Thyroid gland (tissue), 4 donors: ENCODE data around the gene DCAF6.

Experiments used
- POLR2A ChIP-seq, 2 donors: fragments of 450-650 bp; IDR thresholded peaks; one replicate each; pipeline ENCODE4 v1.6.1; 2017; ENCODE audit warnings: antibody characterized with exemption in 2 of 2, mild to moderate bottlenecking in 2 of 2, moderate library complexity in 1 of 2
- TF ChIP-seq, protein P1 (sequence below), 6 experiments: fragments of 200-600 bp in 3 of 6; fragments of 450-650 bp in 3 of 6; sonication (generic) in 3 of 6; IDR thresholded peaks; one replicate each; pipeline ENCODE4 v1.5.1; 2016 to 2019; ENCODE audit warnings: antibody characterized with exemption in 6 of 6, mild to moderate bottlenecking in 2 of 6, inconsistent platforms in 1 of 6, moderate library complexity in 1 of 6

GRCh38 chr1:168110896-168111545, 174.5 kb downstream of the DCAF6 start:
- TF ChIP-seq, protein P1, sequence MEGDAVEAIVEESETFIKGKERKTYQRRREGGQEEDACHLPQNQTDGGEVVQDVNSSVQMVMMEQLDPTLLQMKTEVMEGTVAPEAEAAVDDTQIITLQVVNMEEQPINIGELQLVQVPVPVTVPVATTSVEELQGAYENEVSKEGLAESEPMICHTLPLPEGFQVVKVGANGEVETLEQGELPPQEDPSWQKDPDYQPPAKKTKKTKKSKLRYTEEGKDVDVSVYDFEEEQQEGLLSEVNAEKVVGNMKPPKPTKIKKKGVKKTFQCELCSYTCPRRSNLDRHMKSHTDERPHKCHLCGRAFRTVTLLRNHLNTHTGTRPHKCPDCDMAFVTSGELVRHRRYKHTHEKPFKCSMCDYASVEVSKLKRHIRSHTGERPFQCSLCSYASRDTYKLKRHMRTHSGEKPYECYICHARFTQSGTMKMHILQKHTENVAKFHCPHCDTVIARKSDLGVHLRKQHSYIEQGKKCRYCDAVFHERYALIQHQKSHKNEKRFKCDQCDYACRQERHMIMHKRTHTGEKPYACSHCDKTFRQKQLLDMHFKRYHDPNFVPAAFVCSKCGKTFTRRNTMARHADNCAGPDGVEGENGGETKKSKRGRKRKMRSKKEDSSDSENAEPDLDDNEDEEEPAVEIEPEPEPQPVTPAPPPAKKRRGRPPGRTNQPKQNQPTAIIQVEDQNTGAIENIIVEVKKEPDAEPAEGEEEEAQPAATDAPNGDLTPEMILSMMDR (IDR thresholded peaks at IDR 0.05), result no peak
- no peak for TF ChIP-seq POLR2A (IDR thresholded peaks at IDR 0.05)
